IMR-90 (cell line): ENCODE measurements around the gene PCDHGA4. TPM values are rescaled to one million over a fixed set of nuclear protein-coding genes. Genes with fewer than 3 reads are reported as not detected.

Source experiments
- ATAC-seq: fragments of 200-7000 bp; cut with Tn5 transposase; 2 replicates; pipeline ENCODE4 v1.9.1; 2020; ENCODE audit warnings: low read depth, mild to moderate bottlenecking, moderate library complexity
- BruUV-seq: library from RNA; stranded (reverse); fragments of 400-500 nt; replicated peaks from 2 replicates; lab custom pipeline; 2021; lab: Mats Ljungman, UMichigan
- CTCF ChIA-PET: fragments of 300-600 bp; formaldehyde crosslinking; extraction: SDS; loops from one replicate; lab custom pipeline; 2021; ENCODE audit warnings: antibody characterized with exemption; lab: Yijun Ruan, JAX
- POLR2A ChIA-PET: fragments of 300-600 bp; sonication (Branson Sonifier 250); formaldehyde crosslinking; loops from one replicate; lab custom pipeline; 2022; ENCODE audit warnings: antibody characterized with exemption; ENCODE audit not compliant: unreplicated experiment; lab: Charles Lee
- DNase-seq: peaks from one replicate; pipeline ENCODE4 v3.0.0; 2013
- H2AFZ ChIP-seq: replicated peaks from 2 replicates; pipeline ENCODE3; 2013; ENCODE audit warnings: low read length, mild to moderate bottlenecking; ENCODE audit not compliant: poor library complexity
- H2AK5ac ChIP-seq: 2 replicates; pipeline ENCODE4 v1.6.1; 2013; ENCODE audit warnings: low read depth, low read length, inconsistent platforms
- H2AK9ac ChIP-seq: replicated peaks from 2 replicates; pipeline ENCODE3; 2013; ENCODE audit warnings: mild to moderate bottlenecking, low read depth, low read length, moderate library complexity; ENCODE audit not compliant: poor library complexity
- H2BK120ac ChIP-seq: 2 replicates; pipeline ENCODE4 v1.6.1; 2013; ENCODE audit warnings: low read depth, low read length, inconsistent platforms
- H2BK15ac ChIP-seq: 3 replicates; pipeline ENCODE4 v1.6.1; 2013; ENCODE audit warnings: low read depth, low read length, inconsistent platforms
- H2BK20ac ChIP-seq: 2 replicates; pipeline ENCODE4 v1.6.1; 2013; ENCODE audit warnings: low read depth, mild to moderate bottlenecking, inconsistent platforms, low read length, moderate library complexity
- H2BK5ac ChIP-seq: 2 replicates; pipeline ENCODE4 v1.6.1; 2013; ENCODE audit warnings: mild to moderate bottlenecking, low read depth, low read length, inconsistent platforms; ENCODE audit not compliant: poor library complexity, severe bottlenecking
- H3K14ac ChIP-seq: replicated peaks from 2 replicates; pipeline ENCODE4 v1.6.1; 2013; ENCODE audit warnings: low read depth, low read length, inconsistent platforms
- H3K18ac ChIP-seq: 2 replicates; pipeline ENCODE4 v1.6.1; 2013; ENCODE audit warnings: low read depth, low read length, control low read depth
- H3K23ac ChIP-seq: 2 replicates; pipeline ENCODE4 v1.6.1; 2013; ENCODE audit warnings: low read depth, low read length, inconsistent platforms
- H3K27ac ChIP-seq: 2 replicates; pipeline ENCODE4 v1.5.1; 2013; ENCODE audit warnings: mild to moderate bottlenecking, control low read depth, low read length; ENCODE audit not compliant: insufficient read depth
- H3K27me3 ChIP-seq: 2 replicates; pipeline ENCODE4 v1.6.1; 2013; ENCODE audit warnings: low read length; ENCODE audit not compliant: control insufficient read depth, insufficient read depth
- H3K36me3 ChIP-seq: 2 replicates; pipeline ENCODE4 v1.6.1; 2013; ENCODE audit warnings: low read length, mixed read lengths; ENCODE audit not compliant: control insufficient read depth, insufficient read depth
- H3K4ac ChIP-seq: 2 replicates; pipeline ENCODE4 v1.6.1; 2013; ENCODE audit warnings: low read depth, low read length, inconsistent platforms
- H3K4me1 ChIP-seq: 2 replicates; pipeline ENCODE4 v1.6.1; 2013; ENCODE audit warnings: low read length, mixed read lengths; ENCODE audit not compliant: control insufficient read depth, insufficient read depth
- H3K4me2 ChIP-seq: 2 replicates; pipeline ENCODE4 v1.6.1; 2013; ENCODE audit warnings: low read depth, mild to moderate bottlenecking, control low read depth, low read length, moderate library complexity
- H3K4me3 ChIP-seq: 2 replicates; pipeline ENCODE4 v1.5.1; 2013; ENCODE audit warnings: low read depth, mild to moderate bottlenecking, control low read depth, low read length, moderate library complexity; ENCODE audit not compliant: insufficient read depth
- H3K56ac ChIP-seq: 2 replicates; pipeline ENCODE4 v1.6.1; 2013; ENCODE audit warnings: low read length, inconsistent platforms; ENCODE audit not compliant: insufficient read depth; ENCODE audit errors: extremely low read depth
- H3K79me1 ChIP-seq, 2 experiments: 2 replicates each; pipeline ENCODE4 v1.6.1; 2013; ENCODE audit warnings: low read length in 2 of 2, inconsistent platforms in 1 of 2, low read depth in 1 of 2
- H3K9ac ChIP-seq: 2 replicates; pipeline ENCODE4 v1.6.1; 2013; ENCODE audit warnings: low read depth, low read length, control low read depth
- H3K9me1 ChIP-seq: 2 replicates; pipeline ENCODE4 v1.6.1; 2013; ENCODE audit warnings: low read length, inconsistent platforms; ENCODE audit not compliant: insufficient read depth
- H3K9me3 ChIP-seq: 2 replicates; pipeline ENCODE4 v1.6.1; 2013; ENCODE audit warnings: low read length; ENCODE audit not compliant: control insufficient read depth, insufficient read depth
- H4K20me1 ChIP-seq: 2 replicates; pipeline ENCODE4 v1.6.1; 2013; ENCODE audit warnings: low read length, inconsistent platforms; ENCODE audit not compliant: insufficient read depth
- H4K5ac ChIP-seq: 2 replicates; pipeline ENCODE4 v1.6.1; 2013; ENCODE audit warnings: mild to moderate bottlenecking, low read depth, low read length, control low read depth
- H4K8ac ChIP-seq, 2 experiments: 2 replicates each; pipeline ENCODE4 v1.6.1; 2013; ENCODE audit warnings: low read depth in 2 of 2, low read length in 2 of 2, control low read depth in 1 of 2, inconsistent platforms in 1 of 2
- H4K91ac ChIP-seq: 2 replicates; pipeline ENCODE4 v1.6.1; 2013; ENCODE audit warnings: low read depth, low read length, inconsistent platforms; ENCODE audit not compliant: insufficient read depth
- CTCF ChIP-seq: conservative IDR thresholded peaks from 2 replicates; pipeline ENCODE4 v1.5.1; 2012; ENCODE audit warnings: mild to moderate bottlenecking, low read depth, low read length, improper control_type of control experiment
- MAFK ChIP-seq: IDR thresholded peaks from 2 replicates; pipeline ENCODE4 v1.6.1; 2012; ENCODE audit warnings: low read depth, low read length, improper control_type of control experiment
- MXI1 ChIP-seq: IDR thresholded peaks from 2 replicates; pipeline ENCODE4 v1.6.1; 2012; ENCODE audit warnings: low read depth, mild to moderate bottlenecking, low read length, moderate library complexity, borderline replicate concordance
- RAD21 ChIP-seq: IDR thresholded peaks from 2 replicates; pipeline ENCODE4 v1.6.1; 2012; ENCODE audit warnings: low read length, improper control_type of control experiment
- SMC3 ChIP-seq: fragments of 150-350 bp; IDR thresholded peaks from 2 replicates; pipeline ENCODE4 v1.6.1; 2016; ENCODE audit warnings: low read depth, mild to moderate bottlenecking, antibody characterized with exemption, low read length, moderate library complexity
- WGBS, 2 experiments: methylation state at CpG; one replicate each; pipeline versions ENCODE4 v1.1.5 to v1.1.7; 2013; ENCODE audit warnings: missing lambda C conversion rate in 2 of 2; ENCODE audit not compliant: insufficient read length in 1 of 2; ENCODE audit errors: extremely low coverage in 2 of 2; 5-methylcytosine and 5-hydroxymethylcytosine counted together
- dilution Hi-C: fragments of 300-500 bp; cut with HindIII; formaldehyde crosslinking; loops from one replicate; pipeline ENCODE4 v1.14.3; 2018; ENCODE audit warnings: low sequenced_read_pairs; ENCODE audit not compliant: unreplicated experiment
- in situ Hi-C: fragments of 300-500 bp; cut with MboI; formaldehyde crosslinking; loops from 3 replicates; pipeline ENCODE4 v1.14.3; 2019; ENCODE audit warnings: low sequenced_read_pairs, inconsistent platforms, mixed read lengths
- intact Hi-C: fragments of 100-400 bp; cut with micrococcal nuclease; formaldehyde crosslinking; loops from 2 replicates; pipeline ENCODE4 v1.10.0; 2022
- polyA plus RNA-seq, 3 experiments: library from polyadenylated mRNA; depleted of rRNA; stranded (reverse); fragments of >200 nt; gene quantifications; 2 replicates each; pipeline ENCODE4 v1.2.3, GENCODE V29; 2012; ENCODE audit warnings: low replicate concordance in 1 of 3
- total RNA-seq: library from RNA; depleted of rRNA; stranded (reverse); fragments of >200 nt; gene quantifications from 2 replicates; pipeline ENCODE4 v1.2.3, GENCODE V29; 2012

Gene PCDHGA4
- total and polyA plus RNA-seq, 2 of the 4 experiments (the other 2 are of a cell fraction): 3.5 to 5.4 TPM

DNA sequence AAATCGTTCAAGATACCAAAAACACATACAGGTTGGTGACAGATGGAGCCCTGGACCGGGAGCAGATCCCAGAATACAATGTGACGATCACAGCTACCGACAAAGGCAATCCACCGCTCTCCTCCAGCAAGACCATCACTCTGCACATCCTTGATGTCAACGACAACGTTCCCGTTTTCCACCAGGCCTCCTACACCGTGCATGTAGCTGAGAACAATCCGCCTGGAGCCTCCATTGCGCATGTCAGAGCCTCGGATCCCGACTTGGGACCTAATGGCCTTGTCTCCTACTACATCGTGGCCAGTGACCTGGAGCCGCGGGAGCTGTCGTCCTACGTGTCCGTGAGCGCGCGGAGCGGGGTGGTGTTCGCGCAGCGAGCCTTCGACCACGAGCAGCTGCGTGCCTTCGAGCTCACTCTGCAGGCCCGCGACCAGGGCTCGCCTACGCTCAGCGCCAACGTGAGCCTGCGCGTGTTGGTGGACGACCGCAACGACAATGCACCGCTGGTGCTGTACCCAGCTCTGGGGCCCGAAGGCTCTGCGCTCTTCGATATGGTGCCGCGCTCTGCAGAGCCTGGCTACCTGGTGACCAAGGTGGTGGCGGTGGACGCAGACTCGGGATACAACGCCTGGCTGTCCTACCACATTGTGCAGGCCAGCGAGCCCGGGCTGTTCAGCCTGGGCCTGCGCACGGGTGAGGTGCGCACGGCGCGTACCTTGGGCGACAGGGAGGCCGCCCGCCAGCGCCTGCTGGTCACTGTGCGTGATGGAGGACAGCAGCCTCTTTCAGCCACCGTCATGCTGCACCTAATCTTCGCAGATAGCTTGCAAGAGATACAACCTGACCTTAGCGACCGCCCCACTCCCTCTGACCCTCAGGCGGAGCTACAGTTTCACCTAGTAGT lies 17.0 kb downstream of the PCDHGA4 start (continued):
- no peak for TF ChIP-seq MXI1

- H2AFZ ChIP-seq: peak within 1 kb of the TSS; percentile 81
- no peak within 1 kb of the TSS for H2BK15ac ChIP-seq
- dilution Hi-C loops: no loop called here
- H3K4ac ChIP-seq: 0 out of 2 replicates have a peak within 1 kb of the TSS, but pooled peaks have one; percentile 19
- H4K91ac ChIP-seq: no peak within 1 kb of the TSS
- no peak within 1 kb of the TSS for H3K23ac ChIP-seq
- in situ Hi-C loops: no loop called here
- H4K8ac ChIP-seq: 0 out of 4 replicates have a peak within 1 kb of the TSS, but pooled peaks of 1 of the 2 experiments have one; percentile 20
- ATAC-seq (peak; percentile 58; the same call in 1 of the 2 replicates), DNase-seq (peak; percentile 58)
- H3K27ac ChIP-seq: peak within 1 kb of the TSS; percentile 18; the same call in 1 of the 2 replicates
- H3K18ac ChIP-seq: peak within 1 kb of the TSS; percentile 42; the same call in 1 of the 2 replicates
- peaks cover 61% of the 10 kb centered on the region for H3K9me3 ChIP-seq
- peak within 1 kb of the TSS; percentile 52 for H3K4me3 ChIP-seq
- H2AK5ac ChIP-seq: no peak within 1 kb of the TSS
- H3K56ac ChIP-seq: no peak within 1 kb of the TSS
- no TSS peak for BruUV-seq
- H3K36me3 ChIP-seq: peaks cover 23% of the 10 kb centered on the region
- peak; percentile 29; the same call in 1 of the 2 replicates for TF ChIP-seq SMC3
- peak; percentile 53 for TF ChIP-seq CTCF
- TF ChIP-seq MAFK: no peak
- peak; percentile 52 for TF ChIP-seq RAD21
- intact Hi-C loops: no loop called here
- no peak within 1 kb of the TSS for H3K14ac ChIP-seq
- H2BK20ac ChIP-seq: no peak within 1 kb of the TSS
- peak within 1 kb of the TSS; percentile 60 for H3K4me2 ChIP-seq
- H2BK5ac ChIP-seq: no peak within 1 kb of the TSS
- peak within 1 kb of the TSS; percentile 63; the same call in 1 of the 2 replicates for H4K5ac ChIP-seq
- no peaks in the 10 kb centered on the region for H4K20me1 ChIP-seq
- ChIA-PET POLR2A (no interaction called here), CTCF (interaction anchor here (0.6 to 1.3 kb wide), 5 partner anchors 17 to 190 kb away, joined by 3 to 7 read pairs (median 4); no protein-coding TSS in a partner anchor)
- no peaks in the 10 kb centered on the region for H3K9me1 ChIP-seq
- no peaks in the 10 kb centered on the region for H3K27me3 ChIP-seq
- no peaks in the 10 kb centered on the region for H3K79me1 ChIP-seq
- peak within 1 kb of the TSS; percentile 76 for H3K9ac ChIP-seq
- H2BK120ac ChIP-seq: no peak within 1 kb of the TSS
- H2AK9ac ChIP-seq: no peak within 1 kb of the TSS
- 29% methylated on average over 11 of the region's 27 CpGs; no CpG with 5 or more reads in 1 of the 2 experiments for WGBS, 2 experiments
- H3K4me1 ChIP-seq: no peaks in the 10 kb centered on the region
These were observed 19.0 kb downstream of the PCDHGA4 start, which contains the start of gene PCDHGA6 for GRCh38 chr5:141373673-141374317. Gene PCDHGA6, plus strand, starts transcription at chr5:141373891. Its CDS starts 193 bp downstream, at chr5:141374084.
